Measurements from ENCODE around the gene MYO3A.
"Not testable (repeated sequence)": the region's sequence is repeated elsewhere in the genome, so short reads cannot be mapped to it uniquely, and the experiment has no call there.

MYO3A gene

GRCh38 chr10:25978771-25979170 lies 44.7 kb downstream of the MYO3A start:
- no peak for DNase-seq

- DNase-seq = no peak
Measured at GRCh38 chr10:25982107-25982506, 48.1 kb downstream of the MYO3A start.

- DNase-seq = no peak
Measured at GRCh38 chr10:25988583-25988982, 54.6 kb downstream of the MYO3A start.

GRCh38 chr10:25989951-25990350 lies 55.9 kb downstream of the MYO3A start:
- DNase-seq = no peak

DNA sequence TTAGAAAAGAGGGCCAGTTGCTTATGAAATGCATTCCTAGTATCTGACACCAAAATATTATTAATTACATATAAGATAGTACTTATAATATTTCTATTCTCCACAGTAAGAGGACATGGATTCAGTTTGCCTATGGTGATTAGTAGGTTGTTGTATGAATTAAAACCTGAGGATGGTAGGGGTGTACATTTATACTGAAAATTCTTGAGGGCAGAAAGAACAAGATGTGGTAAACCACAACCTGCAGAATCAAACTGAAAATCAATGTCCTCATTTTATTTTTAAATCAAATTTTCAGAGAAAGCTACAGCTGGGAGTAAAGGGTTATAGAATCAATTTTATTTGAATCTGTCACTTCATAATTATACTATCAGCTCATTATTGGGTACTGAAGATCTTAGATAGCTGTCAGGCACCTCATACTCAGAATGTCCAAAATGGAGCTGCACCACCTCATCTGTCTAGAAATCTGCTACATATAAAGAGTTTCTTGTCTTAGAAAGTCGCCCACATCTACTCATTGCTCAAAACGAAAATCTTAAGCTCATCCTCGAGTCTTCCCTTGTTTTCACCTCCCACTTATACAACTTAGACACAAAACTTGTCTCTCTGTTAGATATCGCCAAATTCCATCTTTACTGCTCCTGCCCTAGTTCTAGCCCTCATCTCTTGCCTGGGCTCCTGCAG lies 65.4 kb downstream of the MYO3A start:
- no peak for DNase-seq

- no peak for DNase-seq
Measured at GRCh38 chr10:26000971-26001370, 66.9 kb downstream of the MYO3A start.

GRCh38 chr10:26002466-26002865 lies 68.4 kb downstream of the MYO3A start:
- not testable (repeated sequence) for DNase-seq

- no peak for DNase-seq
Measured at GRCh38 chr10:26015092-26015491, 81.1 kb downstream of the MYO3A start.

DNA sequence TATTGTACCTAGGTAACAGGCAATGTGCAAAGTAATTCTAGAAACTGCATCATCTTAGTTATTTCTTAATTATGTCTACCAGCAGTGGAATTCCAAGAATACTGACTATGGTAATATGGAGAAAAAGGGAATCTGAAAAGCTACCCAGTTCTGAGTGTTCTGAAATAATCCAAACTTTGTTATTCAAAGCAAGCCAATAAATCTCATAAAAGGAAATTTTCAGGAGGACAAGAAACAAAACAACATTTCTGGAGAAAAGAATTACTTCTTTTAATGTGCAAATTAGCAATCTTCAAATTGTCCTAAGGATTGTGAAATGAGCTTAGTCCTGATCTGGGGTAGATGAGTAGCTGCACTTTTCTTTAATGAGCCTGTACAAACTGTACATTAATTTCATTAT lies 88.8 kb downstream of the MYO3A start:
- no peak for DNase-seq

- DNase-seq = no peak
Measured at GRCh38 chr10:26024303-26024702, 90.3 kb downstream of the MYO3A start.

- no peak for DNase-seq
Measured at GRCh38 chr10:26025523-26025922, 91.5 kb downstream of the MYO3A start.

DNA sequence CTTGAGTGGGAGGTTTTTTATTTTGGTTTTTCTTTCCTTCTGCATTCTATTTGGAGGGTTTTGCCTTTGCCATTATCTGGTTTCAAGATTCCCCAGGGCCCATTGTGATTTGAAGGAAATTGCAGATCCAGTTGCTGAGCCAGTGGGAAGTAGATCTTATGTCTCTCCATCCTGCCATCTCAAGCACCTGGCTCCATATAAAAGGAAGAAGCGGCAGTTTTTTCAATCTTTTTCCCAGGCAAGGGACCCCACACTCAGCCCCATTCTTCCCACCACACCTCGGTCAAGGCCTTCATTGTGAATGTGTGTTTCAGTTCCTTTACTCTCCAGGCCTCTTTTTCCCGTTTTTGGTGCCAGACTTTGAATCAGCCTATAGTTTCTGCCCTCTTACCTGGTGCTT lies 95.8 kb downstream of the MYO3A start:
- DNase-seq = no peak

DNA sequence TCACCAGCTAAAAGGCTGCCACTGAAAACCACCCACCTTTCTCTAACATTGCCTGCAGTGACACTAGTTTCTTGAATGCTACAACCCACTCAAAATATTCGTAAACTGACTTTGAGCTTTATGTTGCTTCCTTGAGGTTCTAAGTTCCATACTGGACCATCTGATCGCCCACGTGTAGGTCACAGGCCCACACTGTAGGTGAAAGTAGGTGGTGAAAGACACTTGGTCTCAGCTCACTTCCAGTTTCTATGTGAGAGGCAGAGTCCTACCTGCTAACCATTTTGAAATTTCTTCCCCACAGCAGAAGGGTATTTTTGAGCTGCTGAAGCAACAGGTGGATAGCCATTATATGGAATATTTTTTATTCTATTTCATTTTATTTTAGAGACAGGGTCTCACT lies 97.3 kb downstream of the MYO3A start:
- DNase-seq = no peak

DNA sequence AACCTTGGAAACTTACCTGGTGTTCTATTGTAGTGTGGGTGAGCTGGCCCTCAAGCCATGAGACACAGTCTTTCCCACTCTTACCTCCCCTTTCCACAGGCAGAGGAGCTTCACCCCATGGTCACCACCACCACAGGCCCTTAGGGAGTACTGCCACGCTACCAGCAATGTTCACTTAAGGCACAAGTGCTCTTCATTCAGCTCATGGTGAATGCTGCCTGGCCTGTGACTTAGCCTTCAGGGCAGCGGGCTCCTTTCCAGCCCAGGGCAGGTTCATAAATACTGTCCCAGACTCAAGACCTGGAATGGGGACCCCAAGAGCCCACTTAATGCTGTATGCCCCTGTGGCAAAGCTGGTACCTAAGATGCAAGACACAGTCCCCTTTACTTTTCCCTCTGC lies 109.4 kb downstream of the MYO3A start:
- DNase-seq = no peak

- no peak for DNase-seq
Measured at GRCh38 chr10:26044141-26044749, 110.2 kb downstream of the MYO3A start.

DNA sequence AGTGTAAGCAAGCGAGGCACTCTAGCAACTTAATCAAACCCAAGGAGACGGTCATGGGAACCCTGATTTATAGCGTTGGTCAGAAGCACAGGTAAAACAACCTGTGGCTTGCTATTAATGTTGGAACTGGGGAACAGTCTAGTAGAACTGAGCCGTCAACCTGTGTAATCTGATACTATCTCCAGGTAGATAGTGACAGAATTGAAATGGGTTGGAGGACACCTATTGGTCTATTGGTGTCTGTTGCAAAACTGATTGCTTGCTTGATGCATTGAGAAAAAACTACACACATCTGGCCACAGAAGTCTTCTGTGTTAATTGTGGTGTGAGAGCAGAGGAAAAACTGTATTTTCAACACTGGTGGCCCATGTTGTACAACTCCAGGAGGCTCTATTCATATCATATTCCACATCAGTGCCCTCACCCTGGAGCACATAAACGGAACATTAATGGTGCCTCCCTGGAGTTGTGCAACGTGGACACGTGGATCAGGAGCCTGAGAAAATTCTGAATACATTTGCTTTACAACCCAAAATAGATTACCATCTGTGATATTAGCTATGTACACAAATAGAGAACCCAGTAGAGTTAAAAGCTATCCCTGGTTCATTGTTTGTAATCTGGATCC lies 112.2 kb downstream of the MYO3A start:
- DNase-seq = no peak

DNA sequence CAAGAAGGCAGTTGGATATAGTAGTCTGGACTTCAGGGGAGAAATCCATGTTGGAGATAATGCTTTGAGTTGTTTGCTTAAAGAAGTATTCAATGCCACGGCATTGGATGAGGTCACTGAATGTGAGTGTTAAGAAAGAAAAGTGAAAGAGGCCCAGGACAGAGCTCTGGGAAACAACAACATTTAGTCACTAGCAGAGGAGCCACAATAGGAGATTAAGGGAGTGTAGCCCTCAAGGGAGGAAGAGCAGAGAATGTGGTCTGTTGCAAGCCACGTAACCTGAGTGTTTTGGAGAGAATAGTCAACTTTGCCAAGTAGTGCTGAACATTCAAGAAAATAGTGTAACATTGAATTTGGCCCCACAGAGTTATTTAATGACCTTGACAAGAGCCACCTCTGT lies 114.7 kb downstream of the MYO3A start:
- DNase-seq = no peak

DNA sequence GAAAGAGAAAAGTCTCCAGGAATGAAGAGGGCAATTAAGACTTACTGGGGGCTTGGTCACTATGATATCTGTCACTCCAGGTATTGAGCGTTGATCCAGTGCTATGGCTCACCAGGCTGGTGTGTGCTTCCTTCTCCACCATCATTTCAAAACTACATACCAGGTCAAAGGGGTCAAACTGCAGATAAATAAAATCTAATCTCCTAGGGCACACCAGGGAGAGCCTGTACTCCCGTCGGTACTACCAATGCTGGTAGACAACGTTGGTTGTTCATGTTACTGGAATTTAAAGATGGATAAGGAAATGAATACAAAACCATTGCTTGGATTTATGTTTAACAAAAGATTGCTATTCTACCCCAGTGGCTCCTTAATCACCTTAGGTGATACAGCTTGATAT lies 118.3 kb downstream of the MYO3A start:
- no peak for DNase-seq

DNA sequence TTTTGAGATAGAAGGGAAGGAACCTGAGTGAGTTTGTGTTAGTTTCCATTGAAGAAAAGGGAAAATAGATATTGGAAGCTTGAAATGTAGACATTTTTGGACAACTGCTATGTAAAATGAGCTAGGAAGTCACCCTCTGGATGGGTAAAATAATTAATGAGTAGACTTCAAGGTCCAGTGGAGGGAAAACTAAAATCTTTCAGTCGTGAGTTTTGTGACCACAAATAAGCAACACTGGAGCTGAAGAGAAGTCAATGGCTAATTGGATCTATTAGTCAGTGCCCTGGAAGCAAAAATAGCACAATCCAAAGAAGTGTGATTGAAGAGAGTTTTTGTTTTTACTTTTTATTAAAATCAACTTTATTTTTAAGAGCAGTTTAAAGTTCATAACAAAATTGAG lies 123.4 kb downstream of the MYO3A start:
- DNase-seq = no peak

- no peak for DNase-seq
Measured at GRCh38 chr10:26064106-26064505, 130.1 kb downstream of the MYO3A start.

DNA sequence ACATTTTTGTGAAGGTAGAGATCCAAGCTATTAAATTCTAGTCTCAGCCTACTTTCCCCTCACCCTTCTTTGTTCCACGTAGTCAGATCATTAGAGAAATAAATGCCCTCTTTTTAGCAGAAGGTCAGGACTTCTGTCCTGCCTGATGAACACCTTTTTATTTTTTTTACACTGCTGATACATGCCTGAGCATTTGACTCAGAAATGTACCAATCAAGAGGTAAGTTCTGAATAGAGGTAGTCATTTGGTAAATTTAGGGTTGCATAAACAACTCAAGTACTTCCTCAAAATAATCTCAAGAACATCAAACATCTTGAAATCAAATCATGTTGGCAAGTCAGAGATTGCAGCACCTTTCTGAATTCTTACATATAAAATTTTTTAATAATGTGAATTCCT lies 133.7 kb downstream of the MYO3A start:
- no peak for DNase-seq

DNA sequence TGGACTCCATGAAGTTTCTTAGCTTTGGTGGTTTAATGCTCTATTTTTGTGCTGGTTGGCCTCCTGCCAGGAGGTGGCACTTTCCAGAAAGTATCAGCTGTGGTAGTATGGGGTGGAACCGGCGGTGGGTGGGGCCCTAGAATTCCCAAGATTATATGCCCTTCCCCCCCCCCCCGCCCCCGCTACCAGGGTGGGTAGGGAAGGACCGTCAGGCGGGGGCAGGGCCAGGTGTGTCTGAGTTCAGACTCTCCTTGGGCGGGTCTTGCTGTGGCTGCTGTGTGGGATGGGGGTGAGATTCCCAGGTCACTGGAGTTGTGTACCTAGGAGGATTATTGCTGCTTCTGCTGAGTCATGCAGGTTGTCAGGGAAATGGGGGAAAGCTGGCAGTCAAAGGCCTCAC lies 146.9 kb downstream of the MYO3A start:
- not testable (repeated sequence) for DNase-seq

GRCh38 chr10:26081459-26081858 lies 147.4 kb downstream of the MYO3A start:
- DNase-seq = no peak

DNA sequence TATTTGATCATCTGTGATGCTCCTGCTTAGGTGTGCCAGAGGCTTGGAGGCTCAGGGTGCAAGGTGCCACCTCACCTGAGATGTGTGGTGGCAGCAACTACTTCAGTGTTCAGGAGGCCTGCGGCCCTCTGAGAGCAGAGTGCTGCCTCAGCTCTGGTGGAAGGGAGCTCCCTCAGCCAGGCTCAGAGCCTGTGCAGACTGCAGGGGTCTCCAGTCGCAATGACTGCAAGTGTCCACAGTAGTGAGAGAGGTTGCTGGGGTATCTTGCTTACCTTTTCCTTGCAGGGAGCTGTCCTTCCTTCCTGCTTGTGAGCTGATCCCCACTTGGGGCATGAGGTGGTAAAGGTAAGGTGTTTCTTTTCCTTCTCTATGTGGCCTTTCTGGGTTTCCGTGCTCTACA lies 151.5 kb downstream of the MYO3A start:
- no peak for DNase-seq

- DNase-seq = no peak
Measured at GRCh38 chr10:26087666-26088065, 153.6 kb downstream of the MYO3A start.

Data from central memory CD4-positive, alpha-beta T cell (primary cell).